GM12892 (cell line): Measurements from ENCODE around the gene PRRC2B.
"Not testable (repeated sequence)": the region's sequence is repeated elsewhere in the genome, so short reads cannot be mapped to it uniquely, and the experiment has no call there.

ENCODE experiments used
- POLR2A ChIP-seq: IDR thresholded peaks from 2 replicates; pipeline ENCODE4 v1.6.1; 2011; ENCODE audit warnings: low read depth, low read length, control low read depth
- POLR2AphosphoS5 ChIP-seq: IDR thresholded peaks from 2 replicates; pipeline ENCODE4 v1.6.1; 2011; ENCODE audit warnings: low read depth, low read length, control low read depth

DNA sequence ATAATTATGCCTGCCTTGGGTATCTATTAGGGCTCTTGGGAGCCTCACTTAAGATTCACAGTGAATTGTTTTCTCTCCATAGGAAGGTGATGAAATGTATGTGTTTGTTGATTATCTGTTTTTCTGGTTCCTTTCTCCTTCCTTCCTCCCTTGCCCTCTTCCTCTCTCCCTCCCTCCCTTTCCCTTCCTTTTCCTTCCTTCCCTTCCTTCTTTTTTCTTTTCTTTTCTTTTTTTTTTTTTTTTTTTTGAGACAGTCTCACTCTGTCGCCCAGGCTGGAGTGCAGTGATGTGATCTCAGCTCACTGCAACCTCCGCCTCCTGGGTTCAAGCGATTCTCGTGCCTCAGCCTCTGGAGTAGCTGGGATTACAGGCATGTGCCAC is 2.2 kb downstream of the PRRC2B start:
- not testable (repeated sequence) for TF ChIP-seq POLR2A, POLR2AphosphoS5
